ENCODE data around the gene HAGH.

Gene HAGH

GRCh38 chr16:1760911-1761310 is 65.7 kb downstream of the HAGH start:
- no peak for DNase-seq

GRCh38 chr16:1759511-1759910 is 67.1 kb downstream of the HAGH start:
- DNase-seq: no peak

DNA sequence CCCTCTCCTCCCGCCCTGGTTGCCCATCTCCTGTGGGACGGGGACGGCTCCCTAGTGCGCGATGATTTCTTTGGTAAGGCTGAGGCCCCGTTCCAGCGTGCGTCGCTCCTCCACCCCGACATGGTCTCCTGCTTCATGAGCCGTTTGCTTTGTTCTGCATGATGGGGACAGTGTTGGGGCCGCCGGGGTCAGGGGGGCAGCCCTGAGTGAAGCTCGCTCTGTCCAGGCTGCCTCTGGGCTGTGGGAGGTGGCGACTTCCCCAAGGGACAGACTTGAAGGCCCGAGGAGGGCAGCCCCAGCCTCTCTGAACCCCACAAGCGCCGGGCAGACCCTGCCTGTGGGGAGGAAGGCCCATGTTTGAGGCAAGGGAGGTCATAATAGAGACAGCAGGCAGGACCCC is 67.7 kb downstream of the HAGH start:
- no peak for DNase-seq

GRCh38 chr16:1757714-1758461 is 68.7 kb downstream of the HAGH start:
- no peak for DNase-seq

All from NCI-H446 (cell line).